Measurements from ENCODE around the gene PERM1.

DNA sequence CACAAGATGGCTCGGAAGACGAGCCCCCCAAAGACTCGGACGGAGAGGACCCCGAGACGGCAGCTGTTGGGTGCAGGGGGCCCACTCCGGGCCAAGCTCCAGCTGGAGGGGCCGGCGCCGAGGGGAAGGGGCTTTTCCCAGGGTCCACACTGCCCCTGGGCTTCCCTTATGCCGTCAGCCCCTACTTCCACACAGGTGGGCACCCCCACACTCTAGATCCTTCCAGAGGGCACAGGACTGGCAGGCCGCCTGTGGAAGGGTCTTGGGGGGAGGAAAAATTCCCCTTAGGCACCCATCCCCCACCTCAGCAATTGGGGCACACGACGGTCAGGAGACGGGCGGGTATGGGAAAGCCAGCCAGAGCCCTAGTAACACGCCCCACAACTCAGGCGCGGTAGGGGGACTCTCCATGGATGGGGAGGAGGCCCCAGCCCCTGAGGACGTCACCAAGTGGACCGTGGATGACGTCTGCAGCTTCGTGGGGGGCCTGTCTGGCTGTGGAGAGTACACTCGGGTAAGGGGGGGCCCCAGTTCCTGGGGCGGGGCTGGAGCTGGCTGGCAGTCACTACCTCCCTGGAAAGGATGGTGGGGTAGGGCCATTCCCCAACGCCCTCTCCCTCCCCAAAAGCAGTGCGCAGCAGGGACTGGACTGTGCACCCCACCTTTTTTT is 38.9 kb downstream of the PERM1 start:
- TF ChIP-seq, protein P1, sequence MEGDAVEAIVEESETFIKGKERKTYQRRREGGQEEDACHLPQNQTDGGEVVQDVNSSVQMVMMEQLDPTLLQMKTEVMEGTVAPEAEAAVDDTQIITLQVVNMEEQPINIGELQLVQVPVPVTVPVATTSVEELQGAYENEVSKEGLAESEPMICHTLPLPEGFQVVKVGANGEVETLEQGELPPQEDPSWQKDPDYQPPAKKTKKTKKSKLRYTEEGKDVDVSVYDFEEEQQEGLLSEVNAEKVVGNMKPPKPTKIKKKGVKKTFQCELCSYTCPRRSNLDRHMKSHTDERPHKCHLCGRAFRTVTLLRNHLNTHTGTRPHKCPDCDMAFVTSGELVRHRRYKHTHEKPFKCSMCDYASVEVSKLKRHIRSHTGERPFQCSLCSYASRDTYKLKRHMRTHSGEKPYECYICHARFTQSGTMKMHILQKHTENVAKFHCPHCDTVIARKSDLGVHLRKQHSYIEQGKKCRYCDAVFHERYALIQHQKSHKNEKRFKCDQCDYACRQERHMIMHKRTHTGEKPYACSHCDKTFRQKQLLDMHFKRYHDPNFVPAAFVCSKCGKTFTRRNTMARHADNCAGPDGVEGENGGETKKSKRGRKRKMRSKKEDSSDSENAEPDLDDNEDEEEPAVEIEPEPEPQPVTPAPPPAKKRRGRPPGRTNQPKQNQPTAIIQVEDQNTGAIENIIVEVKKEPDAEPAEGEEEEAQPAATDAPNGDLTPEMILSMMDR (conservative IDR thresholded peaks at IDR 0.05; ENCODE audit: low read length): no peak
- no peak for TF ChIP-seq EZH2phosphoT487 (IDR thresholded peaks at IDR 0.05; ENCODE audit: borderline replicate concordance)

All from Loucy (cell line).